ENCODE measurements around the gene DSE.

DSE gene

GRCh38 chr6:116491610-116492330, 121.0 kb downstream of the DSE start:
- DNase-seq, result no peak

- DNase-seq, result no peak
Observed at GRCh38 chr6:116492331-116493067, 121.8 kb downstream of the DSE start.
